H9 (cell line): ENCODE data around the gene AP2A2. TPM values are rescaled to one million over a fixed set of nuclear protein-coding genes. Genes with fewer than 3 reads are reported as not detected.

Experiments
- DNase-seq: peaks from one replicate; pipeline ENCODE4 v3.0.0-alpha.2; 2017
- H2AFZ ChIP-seq: one replicate; pipeline ENCODE4 v1.6.1; 2013; ENCODE audit warnings: mild to moderate bottlenecking, low read length, control low read depth, moderate library complexity
- H2AK5ac ChIP-seq: 2 replicates; pipeline ENCODE4 v1.6.1; 2013; ENCODE audit warnings: low read length, control low read depth, mixed read lengths; ENCODE audit not compliant: insufficient read length
- H2BK120ac ChIP-seq: one replicate; pipeline ENCODE4 v1.6.1; 2013; ENCODE audit warnings: low read depth, mild to moderate bottlenecking, low read length, control low read depth, inconsistent platforms; ENCODE audit not compliant: poor library complexity, severe bottlenecking
- H2BK12ac ChIP-seq: 2 replicates; pipeline ENCODE4 v1.6.1; 2013; ENCODE audit warnings: low read length, control low read depth, mixed read lengths, low read depth; ENCODE audit not compliant: insufficient read length
- H2BK15ac ChIP-seq: 2 replicates; pipeline ENCODE4 v1.6.1; 2013; ENCODE audit warnings: low read depth, low read length, control low read depth
- H2BK20ac ChIP-seq: one replicate; pipeline ENCODE4 v1.6.1; 2013; ENCODE audit warnings: low read depth, mild to moderate bottlenecking, low read length, control low read depth, inconsistent platforms; ENCODE audit not compliant: poor library complexity, severe bottlenecking
- H2BK5ac ChIP-seq: 2 replicates; pipeline ENCODE4 v1.6.1; 2013; ENCODE audit warnings: low read length, control low read depth, mixed read lengths; ENCODE audit not compliant: insufficient read length
- H3K14ac ChIP-seq: 2 replicates; pipeline ENCODE4 v1.6.1; 2013; ENCODE audit warnings: low read length, control low read depth; ENCODE audit not compliant: insufficient read depth
- H3K18ac ChIP-seq: 2 replicates; pipeline ENCODE4 v1.6.1; 2013; ENCODE audit warnings: low read depth, mild to moderate bottlenecking, mixed read lengths, low read length, control low read depth; ENCODE audit not compliant: insufficient read length
- H3K23ac ChIP-seq: 2 replicates; pipeline ENCODE4 v1.6.1; 2013; ENCODE audit warnings: low read length, control low read depth, mixed read lengths, low read depth; ENCODE audit not compliant: insufficient read length
- H3K23me2 ChIP-seq: 2 replicates; pipeline ENCODE4 v1.6.1; 2013; ENCODE audit warnings: low read depth, mild to moderate bottlenecking, mixed read lengths, low read length, control low read depth; ENCODE audit not compliant: insufficient read length, poor library complexity, severe bottlenecking
- H3K27ac ChIP-seq: 2 replicates; pipeline ENCODE4 v1.5.1; 2013; ENCODE audit warnings: low read length, control low read depth, mixed read lengths, low read depth; ENCODE audit not compliant: insufficient read length
- H3K27me3 ChIP-seq: 2 replicates; pipeline ENCODE4 v1.6.1; 2013; ENCODE audit warnings: low read length, control low read depth, inconsistent platforms; ENCODE audit not compliant: insufficient read depth
- H3K4ac ChIP-seq: 2 replicates; pipeline ENCODE4 v1.6.1; 2013; ENCODE audit warnings: low read depth, mild to moderate bottlenecking, control low read depth, inconsistent platforms, low read length, moderate library complexity
- H3K4me1 ChIP-seq: 2 replicates; pipeline ENCODE4 v1.6.1; 2013; ENCODE audit warnings: low read length, control low read depth, inconsistent platforms; ENCODE audit not compliant: insufficient read depth
- H3K4me2 ChIP-seq: 2 replicates; pipeline ENCODE4 v1.6.1; 2013; ENCODE audit warnings: low read length, control low read depth, mixed read lengths; ENCODE audit not compliant: insufficient read length, insufficient read depth
- H3K56ac ChIP-seq: 2 replicates; pipeline ENCODE4 v1.6.1; 2013; ENCODE audit warnings: low read depth, mild to moderate bottlenecking, mixed read lengths, low read length, control low read depth; ENCODE audit not compliant: insufficient read length
- H3K79me1 ChIP-seq: 2 replicates; pipeline ENCODE4 v1.6.1; 2013; ENCODE audit warnings: low read depth, mild to moderate bottlenecking, moderate library complexity, low read length, control low read depth, inconsistent platforms; ENCODE audit not compliant: insufficient read depth, poor library complexity, severe bottlenecking
- H3K79me2 ChIP-seq: 2 replicates; pipeline ENCODE4 v1.6.1; 2013; ENCODE audit warnings: low read length, control low read depth, inconsistent platforms; ENCODE audit not compliant: insufficient read depth
- H3K9ac ChIP-seq: 2 replicates; pipeline ENCODE4 v1.6.1; 2013; ENCODE audit warnings: low read length, control low read depth, mixed read lengths; ENCODE audit not compliant: insufficient read length; ENCODE audit errors: extremely low read depth
- H3K9me3 ChIP-seq: one replicate; pipeline ENCODE4 v1.6.1; 2013; ENCODE audit warnings: low read depth, low read length, inconsistent platforms; ENCODE audit not compliant: control insufficient read depth
- H3T11ph ChIP-seq: one replicate; pipeline ENCODE4 v1.6.1; 2013; ENCODE audit warnings: mild to moderate bottlenecking, low read length, control low read depth, inconsistent platforms
- H4K20me1 ChIP-seq: one replicate; pipeline ENCODE4 v1.6.1; 2013; ENCODE audit not compliant: control insufficient read depth, insufficient read length, insufficient read depth
- H4K5ac ChIP-seq: 2 replicates; pipeline ENCODE4 v1.6.1; 2013; ENCODE audit warnings: low read depth, mild to moderate bottlenecking, mixed read lengths, low read length, control low read depth; ENCODE audit not compliant: insufficient read length
- H4K8ac ChIP-seq: replicated peaks from 2 replicates; pipeline ENCODE4 v1.6.1; 2013; ENCODE audit warnings: low read length, control low read depth, mixed read lengths, low read depth; ENCODE audit not compliant: insufficient read length
- H4K91ac ChIP-seq: 2 replicates; pipeline ENCODE4 v1.6.1; 2013; ENCODE audit warnings: low read depth, mild to moderate bottlenecking, moderate library complexity, mixed read lengths, low read length, control low read depth; ENCODE audit not compliant: insufficient read length
- H3K27ac Mint-ChIP-seq, 3 experiments: 2 replicates in 2 of 3; 3 replicates in 1 of 3; pipeline ENCODE4 v1.8.0; 2020 to 2021; ENCODE audit warnings: mixed read lengths in 3 of 3, mild to moderate bottlenecking in 1 of 3, moderate library complexity in 1 of 3
- H3K27me3 Mint-ChIP-seq: 2 replicates; pipeline ENCODE4 v1.8.0; 2021; ENCODE audit warnings: low read depth, mild to moderate bottlenecking, moderate library complexity, mixed read lengths
- H3K36me3 Mint-ChIP-seq, 3 experiments: 2 replicates in 2 of 3; 3 replicates in 1 of 3; pipeline ENCODE4 v1.8.0; 2020 to 2021; ENCODE audit warnings: low read depth in 3 of 3, mixed read lengths in 3 of 3; ENCODE audit not compliant: insufficient read depth in 1 of 3
- H3K4me1 Mint-ChIP-seq, 2 experiments: 2 replicates each; pipeline ENCODE4 v1.8.0; 2020; ENCODE audit warnings: mixed read lengths in 2 of 2
- H3K4me3 Mint-ChIP-seq, 2 experiments: 2 replicates in 1 of 2; 3 replicates in 1 of 2; pipeline ENCODE4 v1.8.0; 2020 to 2021; ENCODE audit warnings: mild to moderate bottlenecking in 2 of 2, mixed read lengths in 2 of 2, moderate library complexity in 1 of 2
- H3K9me3 Mint-ChIP-seq, 2 experiments: 2 replicates in 1 of 2; 3 replicates in 1 of 2; pipeline ENCODE4 v1.8.0; 2020; ENCODE audit warnings: mild to moderate bottlenecking in 2 of 2, mixed read lengths in 2 of 2, moderate library complexity in 1 of 2
- WGBS: extraction: QIAGEN DNeasy Blood & Tissue Kit; methylation state at CpG from one replicate; pipeline ENCODE4 v1.1.7; 2013; ENCODE audit warnings: missing lambda C conversion rate, low lambda C conversion rate, mixed read lengths; ENCODE audit not compliant: insufficient read length; ENCODE audit errors: extremely low coverage; 5-methylcytosine and 5-hydroxymethylcytosine counted together
- total RNA-seq: library from RNA; stranded (reverse); gene quantifications from 2 replicates; pipeline ENCODE4 v1.2.1, GENCODE V29; 2021
- TF ChIP-seq, protein P1 (sequence below): fragments of 200-600 bp; sonication (generic); conservative IDR thresholded peaks from 3 replicates; pipeline ENCODE4 v1.8.0; 2021; ENCODE audit warnings: antibody characterized with exemption, mild to moderate bottlenecking

AP2A2 gene
- total RNA-seq, 1 experiment from 2014 or later = 53.7 TPM

DNA sequence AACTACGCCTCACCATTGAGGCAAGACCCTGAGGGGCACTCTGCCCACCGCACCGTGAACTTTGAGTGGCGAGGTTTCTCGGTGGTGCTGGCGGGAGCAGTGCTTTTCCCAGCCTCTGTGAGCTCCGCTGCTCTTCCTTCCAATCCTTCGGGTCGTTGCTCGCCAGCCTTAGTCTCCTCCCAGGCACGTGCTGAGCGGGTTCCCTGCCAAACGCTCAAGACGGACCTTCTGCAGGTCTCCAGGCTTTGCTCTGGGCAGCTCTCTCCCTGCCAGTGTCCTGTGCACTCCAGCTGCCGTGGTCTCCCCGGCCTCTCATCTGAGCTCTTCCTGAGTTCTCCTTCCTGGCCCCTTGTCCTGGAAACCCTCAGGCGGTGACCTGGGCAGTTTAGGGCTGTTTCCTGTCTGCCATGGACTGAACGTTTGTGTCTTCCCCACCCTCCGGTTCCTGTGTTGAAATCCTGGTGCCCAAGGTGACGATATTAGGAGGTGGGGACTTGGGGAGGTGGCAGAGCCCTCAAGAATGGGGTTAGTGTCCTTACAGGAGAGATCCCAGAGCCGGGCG is 122.0 kb downstream of the AP2A2 start:
- DNase-seq = no peak
- H3K27ac ChIP-seq = no peak overlapping the region
- H3K4me1 Mint-ChIP-seq = no peaks in the 10 kb centered on the region
- no peaks in the 10 kb centered on the region; a peak in 1 of 7 replicates for H3K36me3 Mint-ChIP-seq
- H4K91ac ChIP-seq = no peak overlapping the region
- H2BK12ac ChIP-seq = no peak overlapping the region
- no peaks in the 10 kb centered on the region for H3K27me3 ChIP-seq
- H3K18ac ChIP-seq = no peak overlapping the region
- no peaks in the 10 kb centered on the region; a peak in 1 of 5 replicates for H3K9me3 Mint-ChIP-seq
- H2AK5ac ChIP-seq = no peak overlapping the region
- no peak overlapping the region for H3K4me2 ChIP-seq
- H3K23ac ChIP-seq = no peak overlapping the region
- no peak overlapping the region for H2BK120ac ChIP-seq
- no peak overlapping the region for H3K4me3 Mint-ChIP-seq
- H3K23me2 ChIP-seq = no peaks in the 10 kb centered on the region
- no peak overlapping the region; the same call in 1 of the 2 replicates for H3K14ac ChIP-seq
- no CpG with 5 or more reads among the region's 22 CpGs for WGBS
- H2BK20ac ChIP-seq = no peak overlapping the region
- H3K56ac ChIP-seq = no peak overlapping the region
- H2BK15ac ChIP-seq = no peak overlapping the region
- H3K79me2 ChIP-seq = no peaks in the 10 kb centered on the region
- no peak overlapping the region for H2BK5ac ChIP-seq
- no peaks in the 10 kb centered on the region for H3K79me1 ChIP-seq
- no peaks in the 10 kb centered on the region for H3K9me3 ChIP-seq
- no peak overlapping the region for H4K8ac ChIP-seq
- no peak overlapping the region for H2AFZ ChIP-seq
- H3K4me1 ChIP-seq = no peaks in the 10 kb centered on the region
- H3K9ac ChIP-seq = no peak overlapping the region
- no peak overlapping the region for H3T11ph ChIP-seq
- TF ChIP-seq, protein P1, sequence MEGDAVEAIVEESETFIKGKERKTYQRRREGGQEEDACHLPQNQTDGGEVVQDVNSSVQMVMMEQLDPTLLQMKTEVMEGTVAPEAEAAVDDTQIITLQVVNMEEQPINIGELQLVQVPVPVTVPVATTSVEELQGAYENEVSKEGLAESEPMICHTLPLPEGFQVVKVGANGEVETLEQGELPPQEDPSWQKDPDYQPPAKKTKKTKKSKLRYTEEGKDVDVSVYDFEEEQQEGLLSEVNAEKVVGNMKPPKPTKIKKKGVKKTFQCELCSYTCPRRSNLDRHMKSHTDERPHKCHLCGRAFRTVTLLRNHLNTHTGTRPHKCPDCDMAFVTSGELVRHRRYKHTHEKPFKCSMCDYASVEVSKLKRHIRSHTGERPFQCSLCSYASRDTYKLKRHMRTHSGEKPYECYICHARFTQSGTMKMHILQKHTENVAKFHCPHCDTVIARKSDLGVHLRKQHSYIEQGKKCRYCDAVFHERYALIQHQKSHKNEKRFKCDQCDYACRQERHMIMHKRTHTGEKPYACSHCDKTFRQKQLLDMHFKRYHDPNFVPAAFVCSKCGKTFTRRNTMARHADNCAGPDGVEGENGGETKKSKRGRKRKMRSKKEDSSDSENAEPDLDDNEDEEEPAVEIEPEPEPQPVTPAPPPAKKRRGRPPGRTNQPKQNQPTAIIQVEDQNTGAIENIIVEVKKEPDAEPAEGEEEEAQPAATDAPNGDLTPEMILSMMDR = no peak
- no peaks in the 10 kb centered on the region for H4K20me1 ChIP-seq
- no peak overlapping the region for H4K5ac ChIP-seq
- H3K27ac Mint-ChIP-seq = 0 out of 7 replicates have a peak overlapping the region, but pooled peaks of 1 of the 3 experiments have one; percentile 28
- peaks cover 16% of the 10 kb centered on the region for H3K27me3 Mint-ChIP-seq
- no peak overlapping the region for H3K4ac ChIP-seq
